NB4 (cell line): Measurements from ENCODE around the gene PRKACB.

ENCODE experiments used
- CTCF ChIP-seq: IDR thresholded peaks from one replicate; pipeline ENCODE4 v1.5.1; 2012; ENCODE audit warnings: low read depth, low read length
- POLR2A ChIP-seq: IDR thresholded peaks from 2 replicates; pipeline ENCODE4 v1.6.1; 2011; ENCODE audit warnings: mild to moderate bottlenecking; ENCODE audit not compliant: insufficient read length; ENCODE audit errors: extremely low read depth

GRCh38 chr1:84107955-84108354 is 36.1 kb upstream of the PRKACB start:
- TF ChIP-seq CTCF = no peak
- TF ChIP-seq POLR2A = no peak
